Thyroid gland (tissue), 4 donors: ENCODE results near the gene TAPBP.
A peak's percentile ranks its signal among the peaks of the same experiment; 100 is the strongest.

Experiments
- POLR2A ChIP-seq, 2 donors: fragments of 450-650 bp; IDR thresholded peaks; one replicate each; pipeline ENCODE4 v1.6.1; 2017; ENCODE audit warnings: antibody characterized with exemption in 2 of 2, mild to moderate bottlenecking in 2 of 2, moderate library complexity in 1 of 2
- TF ChIP-seq, protein P1 (sequence below), 6 experiments: fragments of 200-600 bp in 3 of 6; fragments of 450-650 bp in 3 of 6; sonication (generic) in 3 of 6; IDR thresholded peaks; one replicate each; pipeline ENCODE4 v1.5.1; 2016 to 2019; ENCODE audit warnings: antibody characterized with exemption in 6 of 6, mild to moderate bottlenecking in 2 of 6, inconsistent platforms in 1 of 6, moderate library complexity in 1 of 6

DNA sequence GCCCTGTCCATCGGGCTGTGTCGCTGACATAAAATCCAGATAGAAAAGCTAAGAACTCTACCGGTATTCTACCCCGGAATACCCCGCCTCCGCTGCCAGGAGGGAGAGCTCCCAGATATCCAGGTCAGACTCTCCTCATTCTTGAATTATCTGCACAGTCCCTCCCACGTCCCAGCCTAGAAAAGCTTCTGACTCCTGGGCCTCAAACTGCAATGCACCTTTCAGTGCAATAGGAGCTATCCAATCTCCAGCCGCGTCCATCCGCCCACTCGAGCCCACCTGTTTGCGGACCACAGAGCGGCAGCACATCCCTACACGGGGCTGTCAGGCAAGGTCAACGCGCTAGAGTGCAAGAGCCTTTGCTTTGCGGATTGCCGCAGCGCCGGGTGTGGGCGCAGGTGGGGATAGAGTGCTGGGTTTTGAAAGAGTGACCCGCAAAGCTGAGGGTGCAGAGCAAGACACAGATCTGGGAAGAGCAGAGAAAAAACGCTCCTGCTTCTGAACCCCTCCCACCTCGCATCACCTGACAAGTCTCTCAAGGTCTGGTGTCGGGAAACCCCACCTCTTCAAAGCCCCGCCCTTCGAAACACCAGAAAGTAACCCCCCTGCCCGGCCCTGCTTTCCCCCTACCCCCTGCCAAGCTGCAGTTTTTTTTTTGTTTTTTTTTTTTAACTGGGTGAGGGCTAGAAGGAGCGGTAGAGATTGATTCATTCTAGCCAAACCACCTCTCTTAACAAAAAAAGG is 1.3 kb downstream of the TAPBP start:
- TF ChIP-seq, protein P1, sequence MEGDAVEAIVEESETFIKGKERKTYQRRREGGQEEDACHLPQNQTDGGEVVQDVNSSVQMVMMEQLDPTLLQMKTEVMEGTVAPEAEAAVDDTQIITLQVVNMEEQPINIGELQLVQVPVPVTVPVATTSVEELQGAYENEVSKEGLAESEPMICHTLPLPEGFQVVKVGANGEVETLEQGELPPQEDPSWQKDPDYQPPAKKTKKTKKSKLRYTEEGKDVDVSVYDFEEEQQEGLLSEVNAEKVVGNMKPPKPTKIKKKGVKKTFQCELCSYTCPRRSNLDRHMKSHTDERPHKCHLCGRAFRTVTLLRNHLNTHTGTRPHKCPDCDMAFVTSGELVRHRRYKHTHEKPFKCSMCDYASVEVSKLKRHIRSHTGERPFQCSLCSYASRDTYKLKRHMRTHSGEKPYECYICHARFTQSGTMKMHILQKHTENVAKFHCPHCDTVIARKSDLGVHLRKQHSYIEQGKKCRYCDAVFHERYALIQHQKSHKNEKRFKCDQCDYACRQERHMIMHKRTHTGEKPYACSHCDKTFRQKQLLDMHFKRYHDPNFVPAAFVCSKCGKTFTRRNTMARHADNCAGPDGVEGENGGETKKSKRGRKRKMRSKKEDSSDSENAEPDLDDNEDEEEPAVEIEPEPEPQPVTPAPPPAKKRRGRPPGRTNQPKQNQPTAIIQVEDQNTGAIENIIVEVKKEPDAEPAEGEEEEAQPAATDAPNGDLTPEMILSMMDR (IDR thresholded peaks at IDR 0.05) = peak in 1 of 6 experiments; percentile 15
- TF ChIP-seq POLR2A (IDR thresholded peaks at IDR 0.05) = peak in 1 of 2 donors; percentile 45
